ENCODE data around the gene CBX8. TPM values are rescaled to one million over a fixed set of nuclear protein-coding genes. Genes with fewer than 3 reads are reported as not detected.

Gene CBX8
- total and polyA plus RNA-seq, 2 donors (not counting 3 experiments of a cell fraction or from before 2014, with no cell fraction given) = 0.69 to 3.1 TPM

- Histone ChIP-seq H3K4me2 (ENCODE audit: insufficient read depth, low read length) (peak within 1 kb of the TSS; percentile 83), H3K4me3 (replicated peaks in 1 of 3; ENCODE audit: insufficient read depth in 1 of 3, low read depth in 1 of 3, low read length in 3 of 3) (peak within 1 kb of the TSS; percentile 71 to 89 (median 89)), H3K27me3 (ENCODE audit: control insufficient read depth in 2 of 2, insufficient read depth in 2 of 2, low read length in 2 of 2) (peaks cover 28 to 42% of the 10 kb centered on the region in 2 experiments), H3K79me2 (ENCODE audit: control insufficient read depth, insufficient read depth, low read length) (no peaks in the 10 kb centered on the region), H3K9ac (replicated peaks; ENCODE audit: extremely low read depth, insufficient read depth, low read length) (peak within 1 kb of the TSS; percentile 60), H4K20me1 (replicated peaks; ENCODE audit: control insufficient read depth, extremely low read depth, insufficient read depth, low read length) (no peaks in the 10 kb centered on the region), H2AFZ (ENCODE audit: low read depth, low read length) (peak within 1 kb of the TSS; percentile 79), H3K9me1 (replicated peaks; ENCODE audit: control insufficient read depth, extremely low read depth, insufficient read depth, low read length) (no peaks in the 10 kb centered on the region), H3K27ac (ENCODE audit: insufficient read depth, low read depth, low read length) (no peak within 1 kb of the TSS), H3K4me1 (ENCODE audit: control insufficient read depth, extremely low read depth, insufficient read depth, low read length) (peaks cover 18% of the 10 kb centered on the region), H3K36me3 (ENCODE audit: control insufficient read depth in 2 of 2, extremely low read depth in 1 of 2, insufficient read depth in 2 of 2, low read length in 2 of 2) (no peaks in the 10 kb centered on the region), H3K9me3 (replicated peaks; ENCODE audit: control insufficient read depth, insufficient read depth, low read length) (no peaks in the 10 kb centered on the region)
- dilution Hi-C loops (cut with MboI; ENCODE audit: extremely low pct_ligation_motif_present, low sequenced_read_pairs) = no loop called here
- FAIRE-seq (peak; percentile 84), DNase-seq (ENCODE audit: low read depth, low spot score) (peak; percentile 82)
- no TSS peak for BruUV-seq (replicated peaks)
- POLR2A ChIA-PET = interaction anchor here (0.9 to 1.4 kb wide), 3 partner anchors 25 to 43 kb away, joined by 4 to 6 read pairs (median 6); partner anchors contain the start of gene CBX8
- intact Hi-C loops (cut with micrococcal nuclease) = loop anchor here (1.0 to 5.0 kb wide), 5 partner anchors 29 to 152 kb away; partner anchors contain the start of gene CBX8
- TF ChIP-seq MAX (IDR thresholded peaks at IDR 0.05; ENCODE audit: insufficient read depth, insufficient read length) = no peak
- no peak for TF ChIP-seq MYC (IDR thresholded peaks at IDR 0.05; ENCODE audit: low read depth, low read length)
- TF ChIP-seq CTCF (IDR thresholded peaks at IDR 0.05; ENCODE audit: extremely low read depth in 1 of 2, insufficient read depth in 1 of 2, low read depth in 1 of 2, low read length in 2 of 2) = peak; percentile 56 to 63
- TF ChIP-seq EZH2 (IDR thresholded peaks at IDR 0.05; ENCODE audit: borderline replicate concordance, low read depth, low read length, severe bottlenecking) = no peak
- peak; percentile 73 for TF ChIP-seq POLR2AphosphoS5 (IDR thresholded peaks at IDR 0.05; ENCODE audit: insufficient read depth, low read depth, low read length)
- TF ChIP-seq FOS (IDR thresholded peaks at IDR 0.05; ENCODE audit: borderline replicate concordance, insufficient read depth, low read length) = no peak
- TF ChIP-seq GATA2 (IDR thresholded peaks at IDR 0.05; ENCODE audit: insufficient read depth, insufficient read length, low read depth, low read length) = no peak
- TF ChIP-seq JUN (IDR thresholded peaks at IDR 0.05; ENCODE audit: borderline replicate concordance, insufficient read depth, insufficient read length, low read depth) = no peak
- peak; percentile 86 for TF ChIP-seq POLR2A (IDR thresholded peaks at IDR 0.05; ENCODE audit: low read depth, low read length)
- CTCF ChIA-PET = interaction anchor here (0.6 to 5.5 kb wide), 25 partner anchors 9 to 167 kb away, joined by 3 to 59 read pairs (median 5); partner anchors contain the start of gene CBX8
Measured at GRCh38 chr17:79839356-79840268, 42.7 kb upstream of the CBX8 start, which contains the start of gene CBX4. TSS of gene CBX4 (minus strand) at chr17:79839440. CDS start at chr17:79839251, 189 bp downstream.
